Gastroesophageal sphincter (tissue), 4 donors: Measurements from ENCODE around the gene HECTD4. TPM values are rescaled to one million over a fixed set of nuclear protein-coding genes. Genes with fewer than 3 reads are reported as not detected.

Source experiments
- ATAC-seq: fragments of 150-250 bp; one replicate; pipeline ENCODE4 v1.9.1; 2016; ENCODE audit warnings: mild to moderate bottlenecking, moderate library complexity
- H3K27ac ChIP-seq, 4 donors: fragments of 200-600 bp; sonication (generic) in 3 of 4; 1 replicate in 3 of 4; 2 replicates in 1 of 4; pipeline ENCODE4 v1.5.1; 2016 to 2019
- H3K27me3 ChIP-seq: fragments of 200-600 bp; sonication (generic); one replicate; pipeline ENCODE4 v1.5.1; 2019
- H3K36me3 ChIP-seq, 2 donors: fragments of 200-600 bp; sonication (generic); one replicate each; pipeline ENCODE4 v1.5.1; 2019; ENCODE audit warnings: control low read depth in 1 of 2
- H3K4me1 ChIP-seq, 3 donors: fragments of 200-600 bp; sonication (generic); 1 replicate in 2 of 3; 2 replicates in 1 of 3; pipeline ENCODE4 v1.5.1; 2016 to 2019; ENCODE audit warnings: control low read depth in 2 of 3
- H3K4me3 ChIP-seq, 2 donors: fragments of 200-600 bp; sonication (generic); one replicate each; pipeline ENCODE4 v1.5.1; 2019; ENCODE audit warnings: mild to moderate bottlenecking in 1 of 2, moderate library complexity in 1 of 2
- H3K9me3 ChIP-seq, 3 donors: fragments of 200-600 bp; sonication (generic); one replicate each; pipeline ENCODE4 v1.5.1; 2017 to 2019; ENCODE audit warnings: control low read depth in 2 of 3
- CTCF ChIP-seq, 4 experiments: fragments of 200-600 bp in 2 of 4; fragments of 450-650 bp in 2 of 4; sonication (generic) in 1 of 4; IDR thresholded peaks; one replicate each; pipeline ENCODE4 v1.5.1; 2017 to 2019; ENCODE audit warnings: antibody characterized with exemption in 4 of 4, mild to moderate bottlenecking in 2 of 4, moderate library complexity in 2 of 4
- EP300 ChIP-seq: sonication (generic); formaldehyde crosslinking; IDR thresholded peaks from one replicate; pipeline ENCODE4 v1.6.1; 2017; ENCODE audit warnings: antibody characterized with exemption, mild to moderate bottlenecking
- POLR2A ChIP-seq, 2 donors: fragments of 450-650 bp; IDR thresholded peaks; one replicate each; pipeline ENCODE4 v1.6.1; 2017; ENCODE audit warnings: antibody characterized with exemption in 2 of 2, mild to moderate bottlenecking in 2 of 2, moderate library complexity in 1 of 2
- POLR2AphosphoS5 ChIP-seq: sonication (generic); formaldehyde crosslinking; IDR thresholded peaks from one replicate; pipeline ENCODE4 v1.6.1; 2017; ENCODE audit warnings: antibody characterized with exemption
- WGBS, 2 donors: methylation state at CpG; one replicate each; pipeline ENCODE4 v1.1.5; 2018; ENCODE audit warnings: low coverage in 1 of 2; 5-methylcytosine and 5-hydroxymethylcytosine counted together
- total RNA-seq, 4 donors: library from RNA; depleted of rRNA; stranded (reverse); fragments of >200 nt; gene quantifications; one replicate each; pipeline ENCODE4 v1.1.0, GENCODE V29; 2016

HECTD4 gene
- total RNA-seq, 4 donors from 2014 or later, result 23.1 to 56.8 (median 42.3) TPM

GRCh38 chr12:112382866-112383265, 635 bp upstream of the HECTD4 start:
- H3K9me3 ChIP-seq, result no peaks in the 10 kb centered on the region
- peak overlapping the region in 1 of 2 donors; percentile 88 for H3K4me3 ChIP-seq
- peaks cover 0 to 36% (median 3%) of the 10 kb centered on the region in 3 donors for H3K4me1 ChIP-seq
- TF ChIP-seq POLR2A (IDR thresholded peaks at IDR 0.05), result no peak
- TF ChIP-seq EP300, result no peak
- TF ChIP-seq POLR2AphosphoS5, result no peak
- TF ChIP-seq CTCF (IDR thresholded peaks at IDR 0.05), result no peak
- H3K36me3 ChIP-seq, result no peaks in the 10 kb centered on the region
- peak overlapping the region in 3 of 4 donors; percentile 89 to 90 (median 89) for H3K27ac ChIP-seq
- no peaks in the 10 kb centered on the region for H3K27me3 ChIP-seq
- WGBS, 2 donors, result 80 to 91% methylated on average over 6 to 8 of the region's 11 CpGs
- ATAC-seq, result no peak

GRCh38 chr12:112381406-112381882, 787 bp downstream of the HECTD4 start:
- WGBS, 2 donors, result 1 to 21% methylated on average over 4 to 12 of the region's 33 CpGs
- Histone ChIP-seq H3K27ac (peak overlapping the region; percentile 51 to 90 (median 89)), H3K27me3 (no peaks in the 10 kb centered on the region), H3K4me1 (peaks cover 0 to 29% (median 3%) of the 10 kb centered on the region in 3 donors), H3K9me3 (no peaks in the 10 kb centered on the region), H3K4me3 (peak overlapping the region; percentile 88 to 93), H3K36me3 (no peaks in the 10 kb centered on the region)
- TF ChIP-seq POLR2AphosphoS5, result no peak
- TF ChIP-seq POLR2A (IDR thresholded peaks at IDR 0.05), result no peak
- TF ChIP-seq CTCF (IDR thresholded peaks at IDR 0.05), result no peak
- peak; percentile 17 for ATAC-seq

DNA sequence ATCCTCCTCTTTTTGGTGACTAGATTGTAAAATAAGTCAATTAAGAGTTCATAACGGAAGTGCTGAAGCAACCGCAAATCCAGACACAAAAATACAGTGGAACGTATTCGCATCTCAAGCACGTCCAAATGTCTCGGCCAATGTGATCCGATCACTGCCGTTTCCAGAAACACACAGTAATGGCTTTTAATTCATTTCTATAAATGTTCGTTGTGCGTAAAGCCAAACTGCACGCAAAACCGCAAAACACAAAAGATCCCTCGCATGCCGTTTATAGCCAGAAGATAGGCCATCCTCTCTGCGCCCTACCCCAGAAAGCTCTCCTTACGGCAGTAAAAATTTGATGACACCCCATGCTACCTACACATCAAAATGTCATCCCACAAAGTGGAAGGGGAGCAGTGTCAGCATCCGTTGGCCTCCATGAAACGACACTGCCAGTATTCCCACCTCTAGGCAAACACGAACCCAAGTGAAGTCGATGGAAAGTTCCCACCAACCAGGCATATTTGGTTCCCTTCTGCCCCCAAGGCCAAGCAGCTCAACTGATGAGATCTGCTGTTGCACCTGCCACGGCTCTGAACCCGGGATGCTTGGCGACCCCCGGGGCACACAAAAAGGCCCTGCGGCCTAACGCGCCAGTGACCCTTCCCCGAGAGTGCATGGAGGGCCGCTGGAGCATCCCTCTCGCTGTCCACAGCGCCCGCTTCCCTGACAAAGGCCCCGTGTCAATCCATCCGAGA, 1.4 kb downstream of the HECTD4 start:
- Histone ChIP-seq H3K36me3 (no peaks in the 10 kb centered on the region), H3K4me3 (peak overlapping the region; percentile 88 to 93), H3K9me3 (no peaks in the 10 kb centered on the region), H3K27me3 (no peaks in the 10 kb centered on the region), H3K27ac (peak overlapping the region in 2 of 4 donors; percentile 89 to 90), H3K4me1 (peaks cover 0 to 29% (median 3%) of the 10 kb centered on the region in 3 donors)
- no peak for ATAC-seq
- WGBS, 2 donors, result 78 to 93% methylated on average over 14 to 17 of the region's 34 CpGs
- TF ChIP-seq CTCF (IDR thresholded peaks at IDR 0.05) (no peak), EP300 (no peak), POLR2AphosphoS5 (no peak), POLR2A (IDR thresholded peaks at IDR 0.05) (no peak)

GRCh38 chr12:112375105-112375504, 7.1 kb downstream of the HECTD4 start:
- Histone ChIP-seq H3K4me1 (peaks cover 0 to 17% (median 0%) of the 10 kb centered on the region in 3 donors), H3K36me3 (no peaks in the 10 kb centered on the region), H3K27ac (no peak overlapping the region), H3K4me3 (no peak overlapping the region), H3K9me3 (no peaks in the 10 kb centered on the region), H3K27me3 (no peaks in the 10 kb centered on the region)
- WGBS, 2 donors, result 64 to 78% methylated on average over 4 to 5 of the region's 5 CpGs
- TF ChIP-seq EP300 (no peak), CTCF (IDR thresholded peaks at IDR 0.05) (no peak), POLR2AphosphoS5 (no peak), POLR2A (IDR thresholded peaks at IDR 0.05) (no peak)
- ATAC-seq, result no peak
